Chondrocyte (in vitro differentiated cells): ENCODE results near the gene NINJ1. TPM values are rescaled to one million over a fixed set of nuclear protein-coding genes. Genes with fewer than 3 reads are reported as not detected.

Experiments used
- DNase-seq: peaks from one replicate; pipeline ENCODE4 v3.0.0; 2021; ENCODE audit warnings: mixed read lengths, low spot score
- H3K27ac Mint-ChIP-seq: one replicate; pipeline ENCODE4 v1.8.0; 2021; ENCODE audit warnings: mild to moderate bottlenecking, moderate library complexity, mixed read lengths; ENCODE audit not compliant: unreplicated experiment
- H3K27me3 Mint-ChIP-seq: 2 replicates; pipeline ENCODE4 v1.8.0; 2021; ENCODE audit warnings: low read depth, mixed read lengths
- H3K36me3 Mint-ChIP-seq: 2 replicates; pipeline ENCODE4 v1.8.0; 2021; ENCODE audit warnings: low read depth, mixed read lengths
- H3K4me1 Mint-ChIP-seq: 2 replicates; pipeline ENCODE4 v1.8.0; 2021; ENCODE audit warnings: low read depth, mild to moderate bottlenecking, mixed read lengths
- H3K4me3 Mint-ChIP-seq: one replicate; pipeline ENCODE4 v1.8.0; 2021; ENCODE audit warnings: mild to moderate bottlenecking, moderate library complexity, mixed read lengths; ENCODE audit not compliant: unreplicated experiment
- H3K9me3 Mint-ChIP-seq: 2 replicates; pipeline ENCODE4 v1.8.0; 2021; ENCODE audit warnings: low read depth, mixed read lengths
- total RNA-seq: library from RNA; stranded (reverse); gene quantifications from 3 replicates; pipeline ENCODE4 v1.2.1, GENCODE V29; 2021
- TF ChIP-seq, protein P1 (sequence below): fragments of 200-600 bp; sonication (generic); IDR thresholded peaks from 2 replicates; pipeline ENCODE4 v1.5.0; 2021; ENCODE audit warnings: antibody characterized with exemption, mild to moderate bottlenecking, moderate library complexity

NINJ1 gene
- total RNA-seq, 1 donor from 2014 or later, result 33.6 TPM

DNA sequence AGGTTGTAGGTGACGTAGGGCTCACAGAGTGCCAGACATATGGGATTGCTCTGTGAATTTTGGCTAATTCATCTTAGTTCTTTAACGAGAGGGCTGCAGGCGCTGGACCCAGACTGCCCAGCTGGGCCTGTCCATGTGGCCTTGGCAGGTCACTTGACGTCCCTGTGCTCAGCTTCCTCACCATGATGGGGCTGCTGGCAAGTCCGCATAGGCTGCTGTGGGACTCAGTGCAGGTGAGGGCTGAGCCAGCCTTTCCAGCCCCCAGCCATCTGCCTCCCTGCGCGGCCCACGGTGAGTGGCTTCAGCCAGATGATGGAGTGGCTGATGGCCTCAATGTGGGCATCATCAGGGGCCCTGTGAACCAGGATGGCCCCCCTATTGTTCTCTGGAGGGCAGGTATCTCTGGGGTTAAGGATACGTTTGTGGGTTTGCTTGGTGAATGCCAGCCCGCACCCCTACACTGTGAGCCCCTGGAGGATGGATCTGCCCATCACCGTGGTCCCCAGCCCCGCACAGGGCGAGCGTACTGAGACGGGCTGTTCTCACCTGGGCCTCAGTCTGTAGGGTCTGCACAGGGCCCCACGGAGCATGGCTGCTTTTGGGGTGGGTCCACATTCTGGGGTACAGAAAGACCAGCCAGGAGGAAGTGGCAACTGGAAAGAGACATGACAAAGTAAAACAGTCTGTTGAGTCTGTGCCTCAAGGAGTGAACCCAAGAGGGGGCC lies 34.3 kb downstream of the NINJ1 start:
- TF ChIP-seq, protein P1, sequence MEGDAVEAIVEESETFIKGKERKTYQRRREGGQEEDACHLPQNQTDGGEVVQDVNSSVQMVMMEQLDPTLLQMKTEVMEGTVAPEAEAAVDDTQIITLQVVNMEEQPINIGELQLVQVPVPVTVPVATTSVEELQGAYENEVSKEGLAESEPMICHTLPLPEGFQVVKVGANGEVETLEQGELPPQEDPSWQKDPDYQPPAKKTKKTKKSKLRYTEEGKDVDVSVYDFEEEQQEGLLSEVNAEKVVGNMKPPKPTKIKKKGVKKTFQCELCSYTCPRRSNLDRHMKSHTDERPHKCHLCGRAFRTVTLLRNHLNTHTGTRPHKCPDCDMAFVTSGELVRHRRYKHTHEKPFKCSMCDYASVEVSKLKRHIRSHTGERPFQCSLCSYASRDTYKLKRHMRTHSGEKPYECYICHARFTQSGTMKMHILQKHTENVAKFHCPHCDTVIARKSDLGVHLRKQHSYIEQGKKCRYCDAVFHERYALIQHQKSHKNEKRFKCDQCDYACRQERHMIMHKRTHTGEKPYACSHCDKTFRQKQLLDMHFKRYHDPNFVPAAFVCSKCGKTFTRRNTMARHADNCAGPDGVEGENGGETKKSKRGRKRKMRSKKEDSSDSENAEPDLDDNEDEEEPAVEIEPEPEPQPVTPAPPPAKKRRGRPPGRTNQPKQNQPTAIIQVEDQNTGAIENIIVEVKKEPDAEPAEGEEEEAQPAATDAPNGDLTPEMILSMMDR, result no peak
- DNase-seq, result peak; percentile 75
- H3K27ac Mint-ChIP-seq, result peak overlapping the region; percentile 95
- H3K4me3 Mint-ChIP-seq, result no peak overlapping the region
- H3K36me3 Mint-ChIP-seq, result peaks cover 13% of the 10 kb centered on the region
- peaks cover 10% of the 10 kb centered on the region for H3K9me3 Mint-ChIP-seq
- H3K27me3 Mint-ChIP-seq, result no peaks in the 10 kb centered on the region
- H3K4me1 Mint-ChIP-seq, result peaks cover 35% of the 10 kb centered on the region

DNA sequence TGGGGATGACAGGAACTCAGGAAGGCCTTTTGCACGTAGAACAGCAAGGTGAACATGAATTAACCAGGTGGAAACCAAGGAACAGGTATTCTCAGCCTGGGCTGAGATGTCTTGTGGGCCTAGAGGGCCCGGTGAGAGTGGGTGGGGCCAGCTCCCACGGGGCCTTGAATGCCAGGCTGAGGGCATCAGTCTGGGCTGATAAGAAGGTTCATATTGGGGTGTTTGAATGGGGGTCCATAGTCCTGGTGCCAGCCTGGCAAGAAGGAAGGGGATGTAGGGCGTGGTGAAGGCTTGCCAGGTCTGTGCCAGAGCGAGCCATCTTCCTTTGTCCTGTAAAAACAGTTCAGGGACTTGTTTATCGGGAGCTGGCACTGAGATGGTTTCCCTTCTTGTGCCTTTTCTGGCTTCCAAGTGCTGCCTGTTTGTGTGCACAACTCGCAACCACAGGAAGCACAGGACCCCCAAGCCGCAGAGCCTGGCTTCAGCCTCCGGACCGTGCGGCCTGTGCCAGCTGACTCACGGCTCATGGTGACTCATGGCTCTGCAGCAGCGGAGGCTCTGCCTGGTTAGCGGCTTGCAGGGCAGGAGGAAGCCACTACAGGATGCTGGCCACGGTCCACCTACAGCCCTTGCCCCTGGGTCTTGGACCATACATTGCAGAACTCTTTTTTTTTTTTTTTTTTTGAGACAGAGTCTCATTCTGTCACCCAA lies 35.7 kb downstream of the NINJ1 start:
- H3K9me3 Mint-ChIP-seq, result peaks cover under 1% of the 10 kb centered on the region
- H3K27ac Mint-ChIP-seq, result peak overlapping the region; percentile 95
- H3K4me1 Mint-ChIP-seq, result peaks cover 42% of the 10 kb centered on the region
- H3K4me3 Mint-ChIP-seq, result peak overlapping the region; percentile 82
- H3K36me3 Mint-ChIP-seq, result peaks cover 3% of the 10 kb centered on the region
- H3K27me3 Mint-ChIP-seq, result no peaks in the 10 kb centered on the region
- peak; percentile 96 for DNase-seq
- TF ChIP-seq, protein P1, result no peak

DNA sequence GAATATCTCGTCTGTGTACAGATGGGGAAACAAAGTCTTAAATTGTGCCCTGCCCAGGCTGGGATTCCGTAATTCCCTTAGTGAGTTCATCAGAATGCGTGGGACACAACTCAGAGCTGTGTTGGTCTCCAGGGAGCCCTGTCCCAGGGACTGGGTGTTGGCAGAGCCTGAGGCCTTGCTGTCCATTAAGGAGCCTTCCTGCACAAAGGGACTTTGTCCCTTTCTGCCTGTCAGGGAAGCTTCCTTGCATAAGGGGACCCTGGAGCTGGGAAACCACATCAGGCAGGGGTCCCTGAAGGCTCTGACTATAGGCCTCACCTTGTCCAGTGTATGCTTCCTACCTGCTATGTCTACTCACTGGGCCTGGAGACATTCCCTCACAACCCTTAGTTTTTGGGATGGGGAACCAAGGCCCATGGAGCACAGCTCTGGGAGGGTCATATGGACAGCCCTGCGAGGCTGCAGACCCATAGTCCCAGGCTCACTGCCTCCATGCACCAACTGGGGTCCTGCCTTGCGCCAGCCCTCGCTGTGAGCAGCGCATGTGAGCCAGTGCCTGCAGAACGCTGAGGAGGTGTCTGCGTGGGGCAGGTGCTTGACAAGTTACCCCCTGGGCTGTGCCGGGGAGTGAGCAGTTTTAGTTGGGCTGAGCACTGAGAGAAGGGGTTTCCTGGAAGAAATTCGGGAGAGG lies 36.4 kb downstream of the NINJ1 start:
- Mint-ChIP-seq H3K9me3 (no peaks in the 10 kb centered on the region), H3K36me3 (peaks cover 3% of the 10 kb centered on the region), H3K4me1 (peaks cover 45% of the 10 kb centered on the region), H3K27ac (peak overlapping the region; percentile 95), H3K4me3 (peak overlapping the region; percentile 82), H3K27me3 (no peaks in the 10 kb centered on the region)
- DNase-seq, result peak; percentile 77
- TF ChIP-seq, protein P1, result no peak

DNA sequence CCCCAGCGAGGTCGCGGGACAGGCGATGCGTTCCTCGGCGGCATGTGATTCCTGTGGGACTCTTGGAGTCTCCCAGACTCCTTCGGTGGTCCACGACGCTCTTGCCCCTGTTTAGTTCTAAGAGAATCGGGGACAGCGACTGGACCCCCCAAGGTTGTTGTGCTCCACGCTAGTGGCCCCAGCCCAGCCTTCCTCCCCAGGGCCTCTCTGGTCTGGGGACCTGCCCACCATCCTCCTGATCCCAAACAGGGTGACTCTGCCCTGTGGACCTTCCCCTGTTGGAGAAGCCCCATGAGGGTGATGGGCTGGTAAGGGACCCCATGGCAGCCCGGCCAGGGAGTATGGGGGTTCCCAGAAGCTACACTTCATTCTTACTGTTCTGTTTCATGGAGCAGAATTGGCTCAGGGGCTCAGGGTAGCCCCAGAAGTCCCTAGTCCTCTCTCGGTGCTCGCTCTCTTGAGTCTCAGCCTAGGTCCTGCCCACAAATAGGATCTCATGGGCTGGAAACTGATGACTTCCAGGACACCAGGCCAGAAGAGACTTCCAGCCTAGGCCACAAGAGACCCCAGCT lies 37.2 kb downstream of the NINJ1 start:
- no peaks in the 10 kb centered on the region for H3K9me3 Mint-ChIP-seq
- H3K4me3 Mint-ChIP-seq, result peak overlapping the region; percentile 82
- peak; percentile 73 for DNase-seq
- peaks cover 48% of the 10 kb centered on the region for H3K4me1 Mint-ChIP-seq
- H3K36me3 Mint-ChIP-seq, result no peaks in the 10 kb centered on the region
- TF ChIP-seq, protein P1, result no peak
- peak overlapping the region; percentile 79 for H3K27ac Mint-ChIP-seq
- no peaks in the 10 kb centered on the region for H3K27me3 Mint-ChIP-seq
